Hepatocyte (in vitro differentiated cells): Measurements from ENCODE around the gene SPNS2. TPM values are rescaled to one million over a fixed set of nuclear protein-coding genes. Genes with fewer than 3 reads are reported as not detected.

Experiments
- DNase-seq: peaks from one replicate; pipeline ENCODE4 v3.0.0-alpha.2; 2016; ENCODE audit warnings: low spot score
- H2AFZ ChIP-seq: fragments of 200-600 bp; sonication (generic); 2 replicates; pipeline ENCODE4 v1.6.0; 2016; ENCODE audit warnings: antibody characterized with exemption, mild to moderate bottlenecking
- H3K27ac ChIP-seq: fragments of 200-600 bp; sonication (generic); 2 replicates; pipeline ENCODE4 v1.5.1; 2016; ENCODE audit warnings: mild to moderate bottlenecking
- H3K27me3 ChIP-seq: fragments of 200-600 bp; sonication (generic); 2 replicates; pipeline ENCODE4 v1.6.1; 2016
- H3K36me3 ChIP-seq: fragments of 200-600 bp; sonication (generic); replicated peaks from 2 replicates; pipeline ENCODE4 v1.5.1; 2016; ENCODE audit warnings: low read depth; ENCODE audit not compliant: insufficient read depth
- H3K4me1 ChIP-seq: fragments of 200-600 bp; sonication (generic); 2 replicates; pipeline ENCODE4 v1.5.1; 2016; ENCODE audit warnings: mild to moderate bottlenecking, moderate library complexity; ENCODE audit not compliant: insufficient read depth
- H3K4me2 ChIP-seq: fragments of 200-600 bp; sonication (generic); 2 replicates; pipeline ENCODE4 v1.6.0; 2016
- H3K4me3 ChIP-seq: fragments of 200-600 bp; sonication (generic); 2 replicates; pipeline ENCODE4 v1.5.1; 2016; ENCODE audit warnings: mild to moderate bottlenecking
- H3K79me2 ChIP-seq: fragments of 200-600 bp; sonication (generic); 2 replicates; pipeline ENCODE4 v1.6.0; 2017; ENCODE audit warnings: mild to moderate bottlenecking
- H3K9me2 ChIP-seq: fragments of 200-600 bp; sonication (generic); replicated peaks from 2 replicates; pipeline ENCODE4 v1.6.0; 2017; ENCODE audit warnings: mild to moderate bottlenecking; ENCODE audit not compliant: insufficient read depth
- H3K9me3 ChIP-seq: fragments of 200-600 bp; sonication (generic); 2 replicates; pipeline ENCODE4 v1.5.1; 2016; ENCODE audit warnings: low read depth, mild to moderate bottlenecking
- H4K20me1 ChIP-seq: fragments of 200-600 bp; sonication (generic); 2 replicates; pipeline ENCODE4 v1.6.0; 2016; ENCODE audit warnings: mild to moderate bottlenecking; ENCODE audit not compliant: insufficient read depth, poor library complexity, severe bottlenecking
- EZH2 ChIP-seq: fragments of 200-600 bp; sonication (generic); IDR thresholded peaks from 2 replicates; pipeline ENCODE4 v1.6.1; 2016; ENCODE audit warnings: antibody characterized with exemption, mild to moderate bottlenecking, borderline replicate concordance
- EZH2phosphoT487 ChIP-seq: fragments of 200-600 bp; sonication (generic); IDR thresholded peaks from one replicate; pipeline ENCODE4 v1.6.1; 2018; ENCODE audit warnings: antibody characterized with exemption, mild to moderate bottlenecking, low read depth, moderate library complexity; ENCODE audit not compliant: unreplicated experiment, severe bottlenecking
- WGBS: methylation state at CpG from one replicate; pipeline ENCODE4 v1.1.6; 2016; ENCODE audit warnings: low lambda C conversion rate; ENCODE audit errors: missing lambda C conversion rate; 5-methylcytosine and 5-hydroxymethylcytosine counted together
- polyA plus RNA-seq: library from polyadenylated mRNA; unstranded; fragments of >200 nt; fragmentation: Nextera tagmentation; extraction: Ambion mirVana; gene quantifications from 2 replicates; pipeline ENCODE4 v1.2.1, GENCODE V29; 2016
- total RNA-seq: library from RNA; depleted of rRNA; stranded (reverse); fragments of >200 nt; gene quantifications from 2 replicates; pipeline ENCODE4 v1.2.3, GENCODE V29; 2014
- TF ChIP-seq, protein P1 (sequence below): fragments of 200-600 bp; sonication (generic); IDR thresholded peaks from 2 replicates; pipeline ENCODE4 v1.5.1; 2016; ENCODE audit warnings: antibody characterized with exemption, mild to moderate bottlenecking; ENCODE audit not compliant: poor library complexity

The SPNS2 gene
- total and polyA plus RNA-seq, 2 experiments from 2014 or later: 5.6 to 10.3 TPM

DNA sequence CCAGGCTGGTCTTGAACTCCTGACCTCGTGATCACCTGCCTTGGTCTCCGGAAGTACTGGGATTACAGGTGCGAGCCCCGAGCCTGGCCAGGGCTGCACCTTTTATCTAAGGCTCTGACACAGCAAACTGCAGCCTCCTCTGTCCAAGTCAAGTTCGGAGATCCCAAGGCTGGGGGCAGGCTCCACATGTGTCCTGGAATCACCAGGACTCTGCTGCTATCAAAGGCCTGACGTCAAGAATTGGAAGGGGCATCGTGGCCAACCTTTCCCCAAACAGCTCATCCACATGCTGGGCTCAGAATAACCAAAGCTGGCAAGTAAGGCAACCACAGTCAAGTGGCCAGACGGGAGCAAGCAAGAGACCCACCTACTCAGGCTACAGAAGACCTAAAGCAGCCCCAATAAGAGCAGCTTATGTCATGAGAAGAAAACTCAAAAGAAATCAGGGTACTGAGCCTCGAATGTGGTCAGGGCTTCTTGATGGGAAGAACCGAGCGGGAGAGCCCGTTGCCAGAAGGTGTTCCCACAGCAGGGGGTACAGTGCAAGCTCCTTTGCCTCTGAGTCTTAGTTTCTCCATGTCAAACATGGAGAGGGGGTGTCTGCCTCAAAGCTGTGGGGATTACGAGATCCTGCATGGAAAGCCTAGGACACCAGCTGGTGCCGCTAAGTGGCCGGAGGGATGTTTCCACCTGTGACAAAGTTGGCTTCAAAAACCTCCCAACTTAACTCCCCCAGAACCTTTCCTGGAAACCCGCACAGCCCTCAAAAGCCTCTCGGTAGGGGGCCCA is 48.6 kb downstream of the SPNS2 start:
- Histone ChIP-seq H3K27me3 (no peaks in the 10 kb centered on the region), H3K4me1 (no peaks in the 10 kb centered on the region), H3K4me3 (no peak overlapping the region), H3K36me3 (no peaks in the 10 kb centered on the region), H3K4me2 (no peak overlapping the region), H3K27ac (no peak overlapping the region), H2AFZ (no peak overlapping the region), H3K79me2 (no peaks in the 10 kb centered on the region), H3K9me3 (no peaks in the 10 kb centered on the region), H3K9me2 (no peaks in the 10 kb centered on the region), H4K20me1 (no peaks in the 10 kb centered on the region)
- DNase-seq: no peak
- TF ChIP-seq EZH2phosphoT487: no peak
- WGBS: 93% methylated on average over 17 of the region's 17 CpGs

DNA sequence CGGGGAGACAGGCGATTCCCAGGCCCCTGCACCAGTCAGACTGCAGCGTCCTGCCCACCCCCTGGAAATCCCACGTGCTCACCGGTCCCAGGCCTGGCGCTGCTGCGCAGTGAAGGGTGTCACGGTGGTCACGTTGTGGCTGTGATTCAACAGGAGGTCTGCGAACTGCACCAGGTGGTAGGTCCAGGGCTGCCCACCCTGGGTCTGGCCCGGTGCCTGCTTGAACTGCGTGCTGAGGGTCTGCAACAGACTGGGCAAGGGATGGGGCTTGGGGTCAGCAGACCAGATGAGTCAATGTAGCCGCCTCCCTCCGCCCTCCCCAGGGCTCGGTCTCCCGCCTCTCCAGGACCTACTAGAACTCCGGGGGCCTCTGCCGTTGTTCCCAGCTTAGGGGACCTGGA is 49.4 kb downstream of the SPNS2 start:
- TF ChIP-seq EZH2: no peak
- TF ChIP-seq, protein P1, sequence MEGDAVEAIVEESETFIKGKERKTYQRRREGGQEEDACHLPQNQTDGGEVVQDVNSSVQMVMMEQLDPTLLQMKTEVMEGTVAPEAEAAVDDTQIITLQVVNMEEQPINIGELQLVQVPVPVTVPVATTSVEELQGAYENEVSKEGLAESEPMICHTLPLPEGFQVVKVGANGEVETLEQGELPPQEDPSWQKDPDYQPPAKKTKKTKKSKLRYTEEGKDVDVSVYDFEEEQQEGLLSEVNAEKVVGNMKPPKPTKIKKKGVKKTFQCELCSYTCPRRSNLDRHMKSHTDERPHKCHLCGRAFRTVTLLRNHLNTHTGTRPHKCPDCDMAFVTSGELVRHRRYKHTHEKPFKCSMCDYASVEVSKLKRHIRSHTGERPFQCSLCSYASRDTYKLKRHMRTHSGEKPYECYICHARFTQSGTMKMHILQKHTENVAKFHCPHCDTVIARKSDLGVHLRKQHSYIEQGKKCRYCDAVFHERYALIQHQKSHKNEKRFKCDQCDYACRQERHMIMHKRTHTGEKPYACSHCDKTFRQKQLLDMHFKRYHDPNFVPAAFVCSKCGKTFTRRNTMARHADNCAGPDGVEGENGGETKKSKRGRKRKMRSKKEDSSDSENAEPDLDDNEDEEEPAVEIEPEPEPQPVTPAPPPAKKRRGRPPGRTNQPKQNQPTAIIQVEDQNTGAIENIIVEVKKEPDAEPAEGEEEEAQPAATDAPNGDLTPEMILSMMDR: no peak
- no peak for TF ChIP-seq EZH2phosphoT487
- no peaks in the 10 kb centered on the region for H3K27me3 ChIP-seq
- no peaks in the 10 kb centered on the region for H3K36me3 ChIP-seq
- H3K4me2 ChIP-seq: no peak overlapping the region
- H3K9me2 ChIP-seq: no peaks in the 10 kb centered on the region
- H3K9me3 ChIP-seq: no peaks in the 10 kb centered on the region
- no peaks in the 10 kb centered on the region for H3K4me1 ChIP-seq
- no peak for DNase-seq
- WGBS: over 99% methylated on average over 17 of the region's 18 CpGs
- no peak overlapping the region for H3K27ac ChIP-seq
- H4K20me1 ChIP-seq: no peaks in the 10 kb centered on the region
- no peaks in the 10 kb centered on the region for H3K79me2 ChIP-seq
- no peak overlapping the region for H2AFZ ChIP-seq
- no peak overlapping the region for H3K4me3 ChIP-seq

DNA sequence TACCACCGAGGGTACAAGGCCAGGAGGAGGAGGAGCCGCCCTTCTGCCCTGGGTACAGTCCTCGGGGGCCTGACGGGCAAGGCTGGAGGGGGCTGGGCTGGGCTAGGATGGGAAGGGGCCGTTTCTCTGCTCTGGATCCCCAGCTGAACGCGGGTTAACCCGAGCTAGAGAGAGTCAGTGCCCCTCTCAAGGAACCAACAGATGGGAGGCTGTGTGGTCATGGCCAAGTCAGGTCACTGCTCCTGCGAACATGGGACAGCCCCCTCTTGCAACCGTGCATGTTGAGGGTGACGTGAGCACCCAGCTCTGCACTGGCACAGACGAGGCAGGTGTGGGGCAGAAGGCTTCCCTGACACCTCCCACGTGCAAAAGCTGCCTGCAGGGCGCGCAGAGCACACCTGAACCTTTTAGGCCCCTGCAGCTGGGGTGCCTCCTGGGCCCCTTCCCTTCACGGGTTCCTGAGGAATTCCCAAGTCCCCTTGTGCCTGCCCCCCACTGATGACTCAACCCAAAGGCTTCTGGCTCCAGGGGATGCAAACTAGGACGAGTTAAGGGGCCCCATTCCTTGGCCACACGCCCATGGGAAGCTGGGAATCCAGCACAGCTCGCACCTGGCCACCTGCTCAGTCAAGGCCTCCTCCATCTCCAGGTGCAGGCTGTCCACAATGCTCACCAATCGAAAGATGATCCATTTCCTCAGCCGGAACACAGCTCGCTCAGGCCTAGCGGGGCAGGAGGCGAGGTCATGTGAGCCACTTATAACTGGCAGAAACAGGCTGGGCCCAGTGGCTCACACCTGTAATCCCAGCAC is 50.2 kb downstream of the SPNS2 start:
- no peak for DNase-seq
- H3K27me3 ChIP-seq: no peaks in the 10 kb centered on the region
- peaks cover 2% of the 10 kb centered on the region for H3K4me1 ChIP-seq
- TF ChIP-seq EZH2: no peak
- TF ChIP-seq, protein P1: no peak
- no peak for TF ChIP-seq EZH2phosphoT487
- no peak overlapping the region for H3K4me2 ChIP-seq
- no peaks in the 10 kb centered on the region for H3K9me3 ChIP-seq
- no peak overlapping the region for H3K27ac ChIP-seq
- WGBS: 91% methylated on average over 24 of the region's 24 CpGs
- H2AFZ ChIP-seq: no peak overlapping the region
- H3K79me2 ChIP-seq: peaks cover 6% of the 10 kb centered on the region
- H3K36me3 ChIP-seq: no peaks in the 10 kb centered on the region
- no peaks in the 10 kb centered on the region for H4K20me1 ChIP-seq
- H3K4me3 ChIP-seq: no peak overlapping the region
- H3K9me2 ChIP-seq: no peaks in the 10 kb centered on the region
